Keratinocyte (primary cell): ENCODE results near the gene PITPNM3.

Experiments used
- CTCF ChIP-seq, 3 experiments: IDR thresholded peaks in 1 of 3; conservative IDR thresholded peaks in 1 of 3; optimal IDR thresholded peaks in 1 of 3; 2 replicates in 2 of 3; 3 replicates in 1 of 3; pipeline versions ENCODE3 to v1.5.1; 2011; ENCODE audit warnings: low read length in 3 of 3, mild to moderate bottlenecking in 3 of 3, moderate library complexity in 2 of 3, control low read depth in 1 of 3, inconsistent platforms in 1 of 3; ENCODE audit not compliant: insufficient read depth in 2 of 3; ENCODE audit errors: extremely low read depth in 1 of 3
- EZH2 ChIP-seq: IDR thresholded peaks from one replicate; pipeline ENCODE4 v1.6.1; 2012; ENCODE audit warnings: inconsistent platforms, mild to moderate bottlenecking, low read length, moderate library complexity

GRCh38 chr17:6525141-6525540 is 31.2 kb downstream of the PITPNM3 start:
- no peak for TF ChIP-seq CTCF (optimal IDR thresholded peaks at IDR 0.05 in 1 of 3, IDR thresholded peaks at IDR 0.05 in 1 of 3, conservative IDR thresholded peaks at IDR 0.05 in 1 of 3; ENCODE audit: extremely low read depth in 1 of 3, insufficient read depth in 2 of 3, low read length in 3 of 3)
- no peak for TF ChIP-seq EZH2
